ENCODE results near the gene ST7. TPM values are rescaled to one million over a fixed set of nuclear protein-coding genes. Genes with fewer than 3 reads are reported as not detected.

The ST7 gene
- total and polyA plus RNA-seq, 2 of the 13 experiments (the other 11 are each of a cell fraction or from before 2014, with no cell fraction given): 17.3 to 23.5 TPM

GRCh38 chr7:116953906-116954838, 871 bp downstream of the ST7 start (continued):
- TF ChIP-seq CTCF (CRISPR knock-in tag; IDR thresholded peaks at IDR 0.05): no peak
- peak; percentile 42; the same call in 1 of the 2 replicates for TF ChIP-seq SAP130 (CRISPR knock-in tag; IDR thresholded peaks at IDR 0.05; ENCODE audit: low read depth)
- TF ChIP-seq GABPB1 (CRISPR knock-in tag; IDR thresholded peaks at IDR 0.05): peak; percentile 60; the same call in 1 of the 2 replicates
- TF ChIP-seq HNF4A (CRISPR knock-in tag; IDR thresholded peaks at IDR 0.05): no peak
- TF ChIP-seq, protein P1, sequence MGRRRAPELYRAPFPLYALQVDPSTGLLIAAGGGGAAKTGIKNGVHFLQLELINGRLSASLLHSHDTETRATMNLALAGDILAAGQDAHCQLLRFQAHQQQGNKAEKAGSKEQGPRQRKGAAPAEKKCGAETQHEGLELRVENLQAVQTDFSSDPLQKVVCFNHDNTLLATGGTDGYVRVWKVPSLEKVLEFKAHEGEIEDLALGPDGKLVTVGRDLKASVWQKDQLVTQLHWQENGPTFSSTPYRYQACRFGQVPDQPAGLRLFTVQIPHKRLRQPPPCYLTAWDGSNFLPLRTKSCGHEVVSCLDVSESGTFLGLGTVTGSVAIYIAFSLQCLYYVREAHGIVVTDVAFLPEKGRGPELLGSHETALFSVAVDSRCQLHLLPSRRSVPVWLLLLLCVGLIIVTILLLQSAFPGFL (CRISPR knock-in tag; IDR thresholded peaks at IDR 0.05): no peak
- peak; percentile 43; the same call in 1 of the 2 replicates for TF ChIP-seq CCDC6 (CRISPR knock-in tag; IDR thresholded peaks at IDR 0.05)
- TF ChIP-seq ZFP62 (CRISPR knock-in tag; IDR thresholded peaks at IDR 0.05): no peak
- TF ChIP-seq KIAA2018 (CRISPR knock-in tag; IDR thresholded peaks at IDR 0.05; ENCODE audit: borderline replicate concordance): no peak
- no peak for TF ChIP-seq ZNF317 (CRISPR knock-in tag; IDR thresholded peaks at IDR 0.05)
- no peak for TF ChIP-seq GMEB2 (CRISPR knock-in tag; IDR thresholded peaks at IDR 0.05; ENCODE audit: low read depth)
- no peak for TF ChIP-seq KDM6A (CRISPR knock-in tag; IDR thresholded peaks at IDR 0.05; ENCODE audit: low read depth)
- TF ChIP-seq CSRNP1 (CRISPR knock-in tag; IDR thresholded peaks at IDR 0.05): 0 out of 2 replicates have a peak, but pooled peaks have one; percentile 35
- no peak for TF ChIP-seq FOXA3 (CRISPR knock-in tag; IDR thresholded peaks at IDR 0.05)
- TF ChIP-seq SETDB1 (CRISPR knock-in tag; IDR thresholded peaks at IDR 0.05; ENCODE audit: borderline replicate concordance): no peak
